Dermis blood vessel endothelial cell (primary cell): Measurements from ENCODE around the gene SLC9A3. TPM values are rescaled to one million over a fixed set of nuclear protein-coding genes. Genes with fewer than 3 reads are reported as not detected.

ENCODE experiments used
- DNase-seq: peaks from one replicate; pipeline ENCODE4 v3.0.0; 2010
- total RNA-seq: library from RNA; depleted of rRNA; stranded (reverse); fragments of >200 nt; gene quantifications from 2 replicates; pipeline ENCODE4 v1.2.3, GENCODE V29; 2014

SLC9A3 gene
- total RNA-seq, 1 donor from 2014 or later = 1.5 TPM

- DNase-seq = no peak
Measured at GRCh38 chr5:504326-505154, 19.7 kb downstream of the SLC9A3 start.

DNA sequence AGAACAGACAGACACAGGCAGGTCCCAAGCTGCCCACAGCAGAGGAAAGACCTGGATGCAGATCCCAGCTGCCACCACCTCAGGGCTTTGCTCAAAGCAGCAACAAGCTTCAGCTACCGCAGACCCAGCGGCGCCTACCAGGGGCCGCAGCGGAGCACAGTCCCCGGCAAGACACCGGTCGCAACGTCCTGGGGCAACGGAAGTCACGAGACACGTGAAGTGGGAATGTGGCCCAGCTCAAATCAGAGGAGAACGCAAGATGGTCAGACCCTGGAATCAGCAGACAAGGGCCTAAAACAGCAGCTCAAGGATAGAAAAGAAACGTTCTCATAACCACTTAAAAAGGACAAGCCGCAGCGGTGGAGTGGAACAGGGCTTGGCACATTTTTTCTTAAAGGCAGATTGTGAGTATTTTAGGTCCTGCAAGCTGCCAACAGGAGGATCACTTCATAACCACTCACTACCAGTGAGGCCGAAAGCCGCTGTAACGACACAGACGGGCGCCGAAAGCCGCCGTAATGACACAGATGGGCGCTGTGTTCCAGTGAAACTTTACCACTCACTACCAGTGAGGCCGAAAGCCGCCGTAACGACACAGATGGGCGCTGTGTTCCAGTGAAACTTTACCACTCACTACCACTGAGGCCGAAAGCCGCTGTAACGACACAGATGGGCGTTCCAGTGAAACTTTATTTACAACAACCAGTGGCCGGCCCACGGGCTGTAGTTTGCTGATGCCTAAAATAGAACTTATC is 21.7 kb downstream of the SLC9A3 start:
- peak; percentile 11 for DNase-seq

DNA sequence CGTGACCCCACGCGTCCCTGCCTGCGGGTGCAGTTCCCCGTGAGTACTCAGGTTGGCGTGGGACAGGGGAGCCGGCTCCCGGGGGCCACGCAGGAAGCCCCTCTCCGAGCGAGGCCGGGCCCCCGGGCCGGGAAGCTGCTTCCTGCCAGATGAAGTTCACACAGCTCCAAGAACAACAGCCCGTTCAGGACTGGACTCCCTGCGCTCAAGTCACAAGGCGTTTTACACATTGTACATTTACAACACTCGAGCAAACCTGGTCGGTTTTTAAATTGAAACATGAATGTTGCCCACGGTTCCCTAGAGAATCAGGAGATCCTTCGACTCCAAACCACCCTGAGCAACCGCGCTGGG is 22.4 kb downstream of the SLC9A3 start:
- peak; percentile 47 for DNase-seq

DNA sequence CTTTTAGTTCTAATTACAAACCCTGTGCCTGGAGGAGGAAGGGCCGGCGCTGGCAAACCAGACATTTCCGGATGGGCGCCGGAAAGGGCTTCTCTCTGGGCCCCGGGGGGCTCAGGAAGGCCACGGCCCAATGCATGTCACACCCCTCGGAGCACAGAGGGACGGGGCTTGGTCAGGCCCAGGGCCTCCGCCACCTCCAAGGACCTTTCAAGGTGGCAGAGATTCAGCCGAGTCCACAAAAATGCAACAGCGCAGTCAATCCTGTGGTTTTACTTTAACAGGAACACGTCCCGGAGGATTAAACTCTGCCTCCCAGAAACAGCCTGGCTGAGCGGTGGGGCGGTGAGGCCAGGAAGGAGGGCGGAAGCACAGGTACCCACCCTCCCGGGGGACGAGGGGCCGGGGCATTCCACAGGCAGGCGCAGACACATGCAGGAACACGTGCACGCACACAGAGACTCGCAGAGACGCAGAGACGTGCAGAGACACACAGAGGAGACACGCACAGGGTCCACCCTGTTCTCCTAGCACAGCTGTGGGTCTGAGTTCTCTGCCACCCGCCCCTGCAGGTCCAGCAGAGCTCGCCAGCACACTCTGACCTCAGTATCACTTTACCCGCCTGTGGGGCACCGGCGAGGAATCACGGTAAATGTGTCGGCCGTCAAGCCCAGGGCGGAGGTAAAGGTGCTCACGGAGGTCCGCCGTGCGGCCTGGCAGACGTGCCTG is 23.0 kb downstream of the SLC9A3 start:
- peak; percentile 6 for DNase-seq

GRCh38 chr5:500491-500890 is 23.8 kb downstream of the SLC9A3 start:
- no peak for DNase-seq

- no peak for DNase-seq
Measured at GRCh38 chr5:499233-500209, 24.7 kb downstream of the SLC9A3 start.

GRCh38 chr5:497871-498509 is 26.3 kb downstream of the SLC9A3 start:
- no peak for DNase-seq

GRCh38 chr5:497090-497700 is 27.1 kb downstream of the SLC9A3 start:
- DNase-seq = no peak

- no peak for DNase-seq
Measured at GRCh38 chr5:496028-496427, 28.2 kb downstream of the SLC9A3 start.

GRCh38 chr5:494667-495255 is 29.5 kb downstream of the SLC9A3 start:
- DNase-seq = no peak

- no peak for DNase-seq
Measured at GRCh38 chr5:493758-494157, 30.5 kb downstream of the SLC9A3 start.

DNA sequence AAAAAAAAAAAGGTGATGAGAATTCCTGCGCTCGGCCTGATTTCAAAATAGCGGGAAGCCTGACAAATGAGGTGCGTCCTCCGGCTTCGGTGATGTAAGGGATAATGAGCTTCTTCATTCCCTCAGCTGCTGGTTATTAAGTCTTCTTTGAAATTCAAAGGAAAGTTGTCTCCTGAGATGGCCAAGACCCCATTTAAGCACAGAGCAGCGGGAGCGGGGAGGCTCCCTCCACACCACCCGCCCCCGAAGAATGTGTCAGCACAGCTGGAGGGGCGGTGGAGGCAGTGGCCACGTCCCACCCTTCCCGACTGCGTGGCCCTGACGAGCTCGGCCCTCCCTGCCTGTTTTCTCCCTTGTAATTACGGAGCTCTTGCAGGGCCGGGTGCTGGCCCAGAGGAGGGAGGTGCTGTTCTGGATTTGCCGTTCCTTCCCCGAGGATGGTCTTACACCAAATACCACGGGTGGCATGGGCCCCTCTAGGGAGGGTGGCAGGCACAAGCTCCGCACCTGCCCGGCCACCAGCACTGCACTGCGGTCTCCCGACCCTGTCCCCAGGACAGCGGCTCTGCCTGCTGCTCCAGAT is 31.0 kb downstream of the SLC9A3 start:
- no peak for DNase-seq

GRCh38 chr5:492314-492893 is 31.8 kb downstream of the SLC9A3 start:
- no peak for DNase-seq

- no peak for DNase-seq
Measured at GRCh38 chr5:491856-492155, 32.4 kb downstream of the SLC9A3 start.

DNA sequence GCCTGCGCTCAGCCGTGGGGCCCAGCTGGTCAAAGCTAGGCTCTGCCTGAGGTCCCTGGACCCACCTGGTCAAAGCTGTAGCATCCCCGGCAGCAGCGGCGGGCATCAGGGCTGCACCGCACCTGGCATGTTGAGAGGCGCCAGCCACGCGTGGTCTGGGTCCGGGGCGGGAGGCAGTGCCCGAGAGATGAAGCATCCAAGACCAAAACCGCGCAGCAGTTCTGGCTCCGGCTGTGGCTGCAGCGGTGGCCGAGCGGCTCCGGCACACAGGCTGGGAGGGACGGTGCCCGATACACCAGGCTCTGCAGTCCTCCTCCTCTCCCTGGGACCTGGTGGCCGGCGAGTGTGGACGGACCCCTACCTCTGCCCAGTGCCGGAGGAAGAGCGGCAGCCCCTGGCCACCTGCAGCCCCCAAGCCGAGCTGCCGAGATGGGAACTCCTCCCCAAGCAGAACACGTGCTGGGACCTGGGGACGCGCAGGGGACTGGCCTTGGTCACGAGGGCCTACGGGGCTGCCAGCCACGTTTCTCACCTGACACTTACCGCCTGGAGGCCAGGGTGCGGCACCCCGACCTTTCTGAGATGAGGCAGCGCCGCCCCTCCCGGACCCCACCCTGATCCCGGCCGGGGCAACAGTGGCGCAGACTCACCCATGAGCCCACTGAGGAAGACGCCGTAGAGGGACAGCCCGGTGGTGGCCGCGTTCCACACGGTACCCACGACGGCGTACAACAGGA is 33.0 kb downstream of the SLC9A3 start:
- no peak for DNase-seq

DNA sequence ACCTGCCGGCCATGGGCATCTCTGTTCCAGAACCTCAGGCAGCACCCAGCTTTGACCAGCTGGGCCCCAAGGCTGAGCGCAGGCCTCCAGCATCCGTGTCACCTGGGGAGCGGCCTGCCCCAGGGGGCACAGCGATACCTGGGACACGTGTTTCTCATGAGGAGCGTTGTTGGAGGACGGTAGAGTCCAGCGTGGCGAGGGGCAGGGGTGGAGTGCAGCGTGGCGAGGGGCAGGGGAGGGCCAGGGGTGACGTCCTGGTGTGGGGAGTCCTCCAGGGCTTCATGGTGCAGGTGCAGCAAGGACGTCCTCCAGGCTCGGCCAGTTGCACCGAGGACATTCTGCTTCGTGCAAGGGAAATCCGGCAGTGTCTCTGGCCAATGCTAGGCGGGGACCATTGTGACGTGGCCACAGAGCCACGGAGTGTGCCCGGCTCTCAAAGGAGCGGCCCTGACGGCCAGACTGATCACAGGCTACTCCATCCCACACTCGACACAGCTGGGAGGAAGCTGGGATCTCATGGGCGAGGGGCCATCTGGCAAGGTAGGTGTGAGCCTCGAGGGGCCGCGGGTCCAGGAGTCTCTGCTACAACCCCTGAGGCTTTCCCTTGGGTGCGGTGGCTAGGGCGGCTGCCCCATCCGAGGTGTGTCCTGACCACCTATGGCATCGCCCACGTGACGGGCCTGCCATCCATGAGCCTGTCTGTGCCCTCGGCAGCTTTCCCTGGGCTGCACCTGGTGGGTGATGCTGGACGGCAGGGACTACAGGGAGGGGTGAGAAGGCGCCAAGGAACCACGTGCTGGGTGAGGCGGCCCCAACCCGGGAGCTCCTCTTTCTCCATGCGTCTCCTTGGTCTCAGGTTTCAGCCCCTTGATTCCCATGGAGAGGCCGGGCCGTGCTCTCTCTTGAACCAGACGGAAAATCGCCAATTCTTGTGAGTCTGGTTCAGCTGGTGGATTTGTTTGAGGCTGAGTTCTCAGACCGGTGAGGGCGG is 33.8 kb downstream of the SLC9A3 start:
- DNase-seq = no peak

- no peak for DNase-seq
Measured at GRCh38 chr5:489689-490080, 34.6 kb downstream of the SLC9A3 start.
